ENCODE data around the gene SLC4A1AP.
"Not testable (repeated sequence)": the region's sequence is repeated elsewhere in the genome, so short reads cannot be mapped to it uniquely, and the experiment has no call there.

The SLC4A1AP gene

GRCh38 chr2:27667446-27667845 is 3.8 kb downstream of the SLC4A1AP start:
- no peak for FAIRE-seq
- no peak for TF ChIP-seq POLR2A (IDR thresholded peaks at IDR 0.05; ENCODE audit: low read depth, low read length)
- no peak for DNase-seq (ENCODE audit: insufficient read length, low spot score)

- no peak for DNase-seq (ENCODE audit: insufficient read length, low spot score)
- FAIRE-seq, result no peak
- TF ChIP-seq POLR2A (IDR thresholded peaks at IDR 0.05; ENCODE audit: low read depth, low read length), result no peak
These were observed 7.5 kb downstream of the SLC4A1AP start for GRCh38 chr2:27671235-27671634.

GRCh38 chr2:27672723-27673486 is 9.2 kb downstream of the SLC4A1AP start:
- DNase-seq (ENCODE audit: insufficient read length, low spot score) (no peak), FAIRE-seq (no peak)
- TF ChIP-seq POLR2A (IDR thresholded peaks at IDR 0.05; ENCODE audit: low read depth, low read length), result no peak

- FAIRE-seq (no peak), DNase-seq (ENCODE audit: insufficient read length, low spot score) (no peak)
- TF ChIP-seq POLR2A (IDR thresholded peaks at IDR 0.05; ENCODE audit: low read depth, low read length), result no peak
These were observed 16.9 kb downstream of the SLC4A1AP start for GRCh38 chr2:27680571-27680970.

- DNase-seq (ENCODE audit: insufficient read length, low spot score), result no peak
- no peak for TF ChIP-seq POLR2A (IDR thresholded peaks at IDR 0.05; ENCODE audit: low read depth, low read length)
- FAIRE-seq, result peak; percentile 33
These were observed 18.2 kb downstream of the SLC4A1AP start for GRCh38 chr2:27681841-27682240.

GRCh38 chr2:27682334-27682771 is 18.7 kb downstream of the SLC4A1AP start:
- FAIRE-seq, result peak; percentile 64
- peak; percentile 55 for DNase-seq (ENCODE audit: insufficient read length, low spot score)

GRCh38 chr2:27683390-27684071 is 19.8 kb downstream of the SLC4A1AP start:
- TF ChIP-seq POLR2A (IDR thresholded peaks at IDR 0.05; ENCODE audit: low read depth, low read length), result no peak
- FAIRE-seq, result peak; percentile 70

GRCh38 chr2:27685006-27685405 is 21.3 kb downstream of the SLC4A1AP start:
- FAIRE-seq; DNase-seq (ENCODE audit: insufficient read length, low spot score): not testable (repeated sequence)

More at GRCh38 chr2:27683390-27684071, 19.8 kb downstream of the SLC4A1AP start:
- peak; percentile 22 for DNase-seq (ENCODE audit: insufficient read length, low spot score)

- DNase-seq (ENCODE audit: insufficient read length, low spot score) (no peak), FAIRE-seq (no peak)
- TF ChIP-seq POLR2A (IDR thresholded peaks at IDR 0.05; ENCODE audit: low read depth, low read length), result no peak
These were observed 21.9 kb downstream of the SLC4A1AP start for GRCh38 chr2:27685577-27685976.

- TF ChIP-seq POLR2A (IDR thresholded peaks at IDR 0.05; ENCODE audit: low read depth, low read length), result no peak
- DNase-seq (ENCODE audit: insufficient read length, low spot score), result no peak
- no peak for FAIRE-seq
These were observed 23.5 kb downstream of the SLC4A1AP start for GRCh38 chr2:27687232-27687631.

GRCh38 chr2:27689424-27689823 is 25.7 kb downstream of the SLC4A1AP start:
- TF ChIP-seq POLR2A (IDR thresholded peaks at IDR 0.05; ENCODE audit: low read depth, low read length), result no peak
- FAIRE-seq (peak; percentile 92), DNase-seq (ENCODE audit: insufficient read length, low spot score) (no peak)

GRCh38 chr2:27690052-27690451 is 26.4 kb downstream of the SLC4A1AP start:
- DNase-seq (ENCODE audit: insufficient read length, low spot score), result no peak
- no peak for TF ChIP-seq POLR2A (IDR thresholded peaks at IDR 0.05; ENCODE audit: low read depth, low read length)
- no peak for FAIRE-seq

GRCh38 chr2:27697660-27698059 is 34.0 kb downstream of the SLC4A1AP start:
- DNase-seq (ENCODE audit: insufficient read length, low spot score) (no peak), FAIRE-seq (no peak)
- TF ChIP-seq POLR2A (IDR thresholded peaks at IDR 0.05; ENCODE audit: low read depth, low read length), result no peak

- DNase-seq (ENCODE audit: insufficient read length, low spot score), result no peak
- no peak for FAIRE-seq
- no peak for TF ChIP-seq POLR2A (IDR thresholded peaks at IDR 0.05; ENCODE audit: low read depth, low read length)
These were observed 38.0 kb downstream of the SLC4A1AP start for GRCh38 chr2:27701676-27702075.

GRCh38 chr2:27702302-27702701 is 38.6 kb downstream of the SLC4A1AP start:
- no peak for TF ChIP-seq POLR2A (IDR thresholded peaks at IDR 0.05; ENCODE audit: low read depth, low read length)
- DNase-seq (ENCODE audit: insufficient read length, low spot score) (no peak), FAIRE-seq (no peak)

Measured in H54 (cell line).